ENCODE measurements around the gene VASP.

DNA sequence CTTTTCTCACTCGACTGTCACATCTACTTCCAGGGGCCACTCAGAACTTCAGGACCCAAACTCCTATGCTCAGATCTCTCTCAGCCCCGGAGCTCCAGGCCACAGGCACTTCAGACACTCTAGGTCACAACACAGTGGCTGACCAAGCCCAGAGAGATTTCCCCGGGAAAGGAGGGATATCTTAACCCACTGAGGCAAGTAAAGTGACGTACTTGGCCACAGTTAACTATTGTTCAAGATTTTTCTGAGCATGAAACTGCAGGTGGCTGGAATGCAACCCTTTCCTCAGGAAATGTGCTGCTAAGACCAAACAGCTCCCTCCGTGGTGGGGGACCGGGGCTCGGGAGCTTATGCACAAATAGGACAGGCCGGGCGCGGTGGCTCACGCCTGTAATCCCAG lies 53.4 kb downstream of the VASP start:
- TF ChIP-seq, protein P1, sequence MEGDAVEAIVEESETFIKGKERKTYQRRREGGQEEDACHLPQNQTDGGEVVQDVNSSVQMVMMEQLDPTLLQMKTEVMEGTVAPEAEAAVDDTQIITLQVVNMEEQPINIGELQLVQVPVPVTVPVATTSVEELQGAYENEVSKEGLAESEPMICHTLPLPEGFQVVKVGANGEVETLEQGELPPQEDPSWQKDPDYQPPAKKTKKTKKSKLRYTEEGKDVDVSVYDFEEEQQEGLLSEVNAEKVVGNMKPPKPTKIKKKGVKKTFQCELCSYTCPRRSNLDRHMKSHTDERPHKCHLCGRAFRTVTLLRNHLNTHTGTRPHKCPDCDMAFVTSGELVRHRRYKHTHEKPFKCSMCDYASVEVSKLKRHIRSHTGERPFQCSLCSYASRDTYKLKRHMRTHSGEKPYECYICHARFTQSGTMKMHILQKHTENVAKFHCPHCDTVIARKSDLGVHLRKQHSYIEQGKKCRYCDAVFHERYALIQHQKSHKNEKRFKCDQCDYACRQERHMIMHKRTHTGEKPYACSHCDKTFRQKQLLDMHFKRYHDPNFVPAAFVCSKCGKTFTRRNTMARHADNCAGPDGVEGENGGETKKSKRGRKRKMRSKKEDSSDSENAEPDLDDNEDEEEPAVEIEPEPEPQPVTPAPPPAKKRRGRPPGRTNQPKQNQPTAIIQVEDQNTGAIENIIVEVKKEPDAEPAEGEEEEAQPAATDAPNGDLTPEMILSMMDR (IDR thresholded peaks at IDR 0.05; ENCODE audit: low read length), result no peak
- TF ChIP-seq EZH2 (optimal IDR thresholded peaks at IDR 0.05; ENCODE audit: low read depth, low read length), result no peak
- no peak for TF ChIP-seq EZH2phosphoT487 (IDR thresholded peaks at IDR 0.05; ENCODE audit: low read length)

All from MM.1S (cell line).